ENCODE measurements around the gene HEMGN. TPM values are rescaled to one million over a fixed set of nuclear protein-coding genes. Genes with fewer than 3 reads are reported as not detected.

HEMGN gene
- total and polyA plus RNA-seq, 2 of the 4 experiments (the other 2 are of a cell fraction), result not detected

GRCh38 chr9:97900103-97900737 is 37.8 kb downstream of the HEMGN start (continued):
- no peak for TF ChIP-seq USF2 (IDR thresholded peaks at IDR 0.05; ENCODE audit: low read depth, low read length)

GRCh38 chr9:97895695-97896332 is 42.2 kb downstream of the HEMGN start:
- H3K27me3 ChIP-seq (ENCODE audit: control insufficient read depth, insufficient read depth, low read length), result no peaks in the 10 kb centered on the region; the same call in 1 of the 2 replicates
- in situ Hi-C loops (cut with MboI; ENCODE audit: low sequenced_read_pairs), result no loop called here
- no peak overlapping the region for H2BK120ac ChIP-seq (ENCODE audit: low read depth, low read length)
- H3K9me3 ChIP-seq (ENCODE audit: control insufficient read depth, insufficient read depth, low read length), result peaks cover 6% of the 10 kb centered on the region
- H2AK9ac ChIP-seq (replicated peaks; ENCODE audit: low read depth, low read length, poor library complexity), result no peak overlapping the region
- H3K79me1 ChIP-seq (ENCODE audit: low read depth in 1 of 2, low read length in 2 of 2), result 0 out of 4 replicates have a peak, but pooled peaks cover 0 to 5% of the 10 kb centered on the region in 2 experiments
- H4K8ac ChIP-seq (ENCODE audit: low read depth in 2 of 2, low read length in 2 of 2), result no peak overlapping the region
- ChIA-PET POLR2A (ENCODE audit: unreplicated experiment) (no interaction called here), CTCF (no interaction called here)
- H3K23ac ChIP-seq (ENCODE audit: low read depth, low read length), result no peak overlapping the region
- no peak overlapping the region for H3K9ac ChIP-seq (ENCODE audit: low read depth, low read length)
- no TSS peak for BruUV-seq (replicated peaks)
- H4K20me1 ChIP-seq (ENCODE audit: insufficient read depth, low read length), result 0 out of 2 replicates have a peak, but pooled peaks cover 2% of the 10 kb centered on the region
- dilution Hi-C loops (cut with HindIII; ENCODE audit: low sequenced_read_pairs, unreplicated experiment), result no loop called here
- no peak overlapping the region for H2AFZ ChIP-seq (replicated peaks; ENCODE audit: low read length, poor library complexity)
- H3K27ac ChIP-seq (ENCODE audit: insufficient read depth, low read length), result no peak overlapping the region
- no peak; the same call in 1 of the 2 replicates for ATAC-seq (ENCODE audit: low read depth)
- H3K36me3 ChIP-seq (ENCODE audit: control insufficient read depth, insufficient read depth, low read length), result no peaks in the 10 kb centered on the region
- peak; percentile 15 for DNase-seq
- no peak overlapping the region for H2BK5ac ChIP-seq (ENCODE audit: low read depth, low read length, poor library complexity, severe bottlenecking)
- no peak overlapping the region for H3K4ac ChIP-seq (ENCODE audit: low read depth, low read length)
- no peak overlapping the region for H3K18ac ChIP-seq (ENCODE audit: low read depth, low read length)
- WGBS, 2 experiments (ENCODE audit: extremely low coverage in 2 of 2, insufficient read length in 1 of 2), result 49% methylated on average over 2 of the region's 6 CpGs; no CpG with 5 or more reads in 1 of the 2 experiments
- H3K9me1 ChIP-seq (ENCODE audit: insufficient read depth, low read length), result peaks cover 2% of the 10 kb centered on the region; the same call in 1 of the 2 replicates
- H3K4me1 ChIP-seq (ENCODE audit: control insufficient read depth, insufficient read depth, low read length), result no peaks in the 10 kb centered on the region
- H2AK5ac ChIP-seq (ENCODE audit: low read depth, low read length), result no peak overlapping the region
- no peak overlapping the region for H4K91ac ChIP-seq (ENCODE audit: insufficient read depth, low read depth, low read length)
- H3K4me3 ChIP-seq (ENCODE audit: insufficient read depth, low read depth, low read length), result no peak overlapping the region
- H3K14ac ChIP-seq (replicated peaks; ENCODE audit: low read depth, low read length), result no peak overlapping the region
- intact Hi-C loops (cut with micrococcal nuclease), result loop anchor here (10.0 kb wide), 1 partner anchor 431 kb away; no protein-coding TSS in a partner anchor
- H3K56ac ChIP-seq (ENCODE audit: extremely low read depth, insufficient read depth, low read length), result no peak overlapping the region
- no peak overlapping the region for H3K4me2 ChIP-seq (ENCODE audit: low read depth, low read length)
- H2BK20ac ChIP-seq (ENCODE audit: low read depth, low read length), result no peak overlapping the region
- TF ChIP-seq FOS (IDR thresholded peaks at IDR 0.05; ENCODE audit: low read depth, low read length) (no peak), RFX5 (IDR thresholded peaks at IDR 0.05; ENCODE audit: low read depth, low read length) (no peak), CTCF (conservative IDR thresholded peaks at IDR 0.05; ENCODE audit: low read depth, low read length) (0 out of 2 replicates have a peak, but pooled peaks have one; percentile 13)
- H2BK15ac ChIP-seq (ENCODE audit: low read depth, low read length), result no peak overlapping the region
- H4K5ac ChIP-seq (ENCODE audit: low read depth, low read length), result no peak overlapping the region
